Daoy (cell line): Measurements from ENCODE around the gene GPX3. TPM values are rescaled to one million over a fixed set of nuclear protein-coding genes. Genes with fewer than 3 reads are reported as not detected.

Source experiments
- DNase-seq: peaks from one replicate; pipeline ENCODE4 v3.0.0-alpha.2; 2015; ENCODE audit warnings: low read depth
- total RNA-seq: library from RNA; depleted of rRNA; stranded (reverse); fragments of >200 nt; shearing (Covaris generic); gene quantifications from 2 replicates; pipeline ENCODE4 v1.2.3, GENCODE V29; 2014

GPX3 gene
- total RNA-seq, 1 experiment from 2014 or later, result 13.1 TPM

GRCh38 chr5:151056379-151057325 lies 36.3 kb downstream of the GPX3 start:
- no peak for DNase-seq

- no peak for DNase-seq
These were observed 37.9 kb downstream of the GPX3 start for GRCh38 chr5:151058301-151058700.

GRCh38 chr5:151058891-151059489 lies 38.6 kb downstream of the GPX3 start:
- no peak for DNase-seq

GRCh38 chr5:151060742-151061141 lies 40.4 kb downstream of the GPX3 start:
- no peak for DNase-seq

GRCh38 chr5:151062405-151063141 lies 42.2 kb downstream of the GPX3 start:
- DNase-seq, result no peak

GRCh38 chr5:151063142-151063989 lies 43.0 kb downstream of the GPX3 start:
- peak; percentile 80 for DNase-seq

- DNase-seq, result no peak
These were observed 44.6 kb downstream of the GPX3 start for GRCh38 chr5:151064916-151065499.

- no peak for DNase-seq
These were observed 45.2 kb downstream of the GPX3 start for GRCh38 chr5:151065609-151066008.

GRCh38 chr5:151066920-151067319 lies 46.5 kb downstream of the GPX3 start:
- no peak for DNase-seq

- DNase-seq, result no peak
These were observed 47.4 kb downstream of the GPX3 start for GRCh38 chr5:151067632-151068432.

- no peak for DNase-seq
These were observed 48.2 kb downstream of the GPX3 start for GRCh38 chr5:151068433-151069197.

- DNase-seq, result peak; percentile 56
These were observed 50.1 kb downstream of the GPX3 start for GRCh38 chr5:151070449-151070848.

- DNase-seq, result no peak
These were observed 50.6 kb downstream of the GPX3 start for GRCh38 chr5:151071021-151071420.

GRCh38 chr5:151071848-151072629 lies 51.6 kb downstream of the GPX3 start:
- DNase-seq, result no peak

GRCh38 chr5:151072630-151073025 lies 52.2 kb downstream of the GPX3 start:
- DNase-seq, result peak; percentile 85

GRCh38 chr5:151073280-151073679 lies 52.9 kb downstream of the GPX3 start:
- DNase-seq, result no peak

- no peak for DNase-seq
These were observed 54.2 kb downstream of the GPX3 start for GRCh38 chr5:151074557-151074956.

- peak; percentile 65 for DNase-seq
These were observed 55.4 kb downstream of the GPX3 start for GRCh38 chr5:151075698-151076331.
